HepG2 (cell line): Measurements from ENCODE around the gene TMEM225. TPM values are rescaled to one million over a fixed set of nuclear protein-coding genes. Genes with fewer than 3 reads are reported as not detected.

Experiments used
- ATAC-seq: fragments of 200-7000 bp; cut with Tn5 transposase; 3 replicates; pipeline ENCODE4 v1.9.1; 2020; ENCODE audit warnings: mild to moderate bottlenecking, moderate library complexity
- BruUV-seq: library from RNA; stranded (reverse); fragments of 400-500 nt; replicated peaks from 2 replicates; lab custom pipeline; 2021; lab: Mats Ljungman, UMichigan
- CTCF ChIA-PET: fragments of 300-600 bp; formaldehyde crosslinking; extraction: SDS; loops from one replicate; lab custom pipeline; 2021; ENCODE audit warnings: low total read pairs, inconsistent platforms, low intra/inter-chr PET ratio; lab: Yijun Ruan, JAX
- POLR2A ChIA-PET: fragments of 350-600 bp; sonication (Branson Sonifier 250); formaldehyde crosslinking; loops from one replicate; lab custom pipeline; 2020; ENCODE audit warnings: antibody characterized with exemption, inconsistent platforms; lab: Yijun Ruan, JAX
- DNase-seq: peaks from one replicate; pipeline ENCODE4 v3.0.0-alpha.2; 2015; ENCODE audit warnings: low spot score
- FAIRE-seq: peaks from 3 replicates; lab custom pipeline; 2011; peaks lifted over from hg19 to GRCh38; lab: Jason Lieb, UNC
- H2AFZ ChIP-seq: one replicate; pipeline ENCODE4 v1.6.1; 2011; ENCODE audit warnings: low read length, inconsistent platforms
- H3K27ac ChIP-seq: fragments of 300-600 bp; 3 replicates; pipeline ENCODE4 v1.8.0; 2011; ENCODE audit warnings: mixed run types, mild to moderate bottlenecking, mixed read lengths, low read length, inconsistent platforms; ENCODE audit not compliant: insufficient read depth; ENCODE audit errors: extremely low read length
- H3K27me3 ChIP-seq, 2 experiments: fragments of 200-600 bp in 1 of 2; 2 replicates in 1 of 2; 3 replicates in 1 of 2; pipeline versions ENCODE4 v1.6.0 to v1.8.0; 2011; ENCODE audit warnings: low read length in 2 of 2, mild to moderate bottlenecking in 2 of 2, moderate library complexity in 2 of 2, inconsistent platforms in 1 of 2; ENCODE audit not compliant: insufficient read depth in 2 of 2, control insufficient read depth in 1 of 2
- H3K36me3 ChIP-seq, 2 experiments: fragments of 200-600 bp in 1 of 2; replicated peaks in 1 of 2; 2 replicates in 1 of 2; 3 replicates in 1 of 2; pipeline versions ENCODE4 v1.5.1 to v1.8.0; 2011; ENCODE audit warnings: low read length in 2 of 2, inconsistent platforms in 1 of 2; ENCODE audit not compliant: insufficient read depth in 2 of 2, control insufficient read depth in 1 of 2
- H3K4me1 ChIP-seq: 2 replicates; pipeline ENCODE4 v1.5.1; 2012; ENCODE audit warnings: low read length, inconsistent platforms; ENCODE audit not compliant: insufficient read depth
- H3K4me2 ChIP-seq: 2 replicates; pipeline ENCODE4 v1.6.0; 2011; ENCODE audit warnings: low read depth, low read length, inconsistent platforms
- H3K4me3 ChIP-seq, 3 experiments: fragments of 200-600 bp in 1 of 3; sonication (generic), shearing (Covaris generic) in 1 of 3; replicated peaks in 1 of 3; 2 replicates each; pipeline ENCODE4 v1.5.1; 2011 to 2016; ENCODE audit warnings: low read length in 3 of 3, inconsistent platforms in 2 of 3, low read depth in 2 of 3, mild to moderate bottlenecking in 2 of 3, control low read depth in 1 of 3, mixed read lengths in 1 of 3; ENCODE audit not compliant: insufficient read depth in 1 of 3
- H3K79me2 ChIP-seq: one replicate; pipeline ENCODE4 v1.6.1; 2011; ENCODE audit warnings: low read length, inconsistent platforms; ENCODE audit not compliant: insufficient read depth
- H3K9ac ChIP-seq: 2 replicates; pipeline ENCODE4 v1.6.0; 2011; ENCODE audit warnings: mild to moderate bottlenecking, low read depth, low read length, inconsistent platforms; ENCODE audit not compliant: insufficient read depth
- H3K9me3 ChIP-seq: 2 replicates; pipeline ENCODE4 v1.5.1; 2012; ENCODE audit warnings: mild to moderate bottlenecking, low read length
- H4K20me1 ChIP-seq: 2 replicates; pipeline ENCODE4 v1.6.0; 2011; ENCODE audit warnings: inconsistent platforms, mild to moderate bottlenecking, low read length, moderate library complexity; ENCODE audit not compliant: insufficient read depth
- GRHL1 ChIP-seq: sonication (generic); formaldehyde crosslinking; conservative IDR thresholded peaks from 2 replicates; pipeline ENCODE4 v1.8.0; 2022; ENCODE audit warnings: missing genetic modification reagents
- MTF1 ChIP-seq: sonication (generic); formaldehyde crosslinking; IDR thresholded peaks from 2 replicates; pipeline ENCODE4 v1.5.0; 2020; ENCODE audit warnings: missing genetic modification reagents
- NBN ChIP-seq: fragments of 450-650 bp; conservative IDR thresholded peaks from 2 replicates; pipeline ENCODE4 v1.6.1; 2017
- PHF20 ChIP-seq: sonication (generic); formaldehyde crosslinking; IDR thresholded peaks from 2 replicates; pipeline ENCODE4 v1.5.0; 2020; ENCODE audit warnings: mild to moderate bottlenecking, missing genetic modification reagents
- PRDM10 ChIP-seq: sonication (generic); formaldehyde crosslinking; IDR thresholded peaks from 2 replicates; pipeline ENCODE4 v1.4.0; 2020; ENCODE audit warnings: low read depth, missing genetic modification reagents
- RAD51 ChIP-seq: fragments of 450-650 bp; IDR thresholded peaks from 2 replicates; pipeline ENCODE4 v1.6.1; 2016; ENCODE audit warnings: borderline replicate concordance
- RFXAP ChIP-seq: sonication (generic); formaldehyde crosslinking; IDR thresholded peaks from 2 replicates; pipeline ENCODE4 v1.4.0; 2020; ENCODE audit warnings: missing genetic modification reagents, borderline replicate concordance
- SMARCC2 ChIP-seq: fragments of 450-650 bp; IDR thresholded peaks from 2 replicates; pipeline ENCODE4 v1.6.1; 2017; ENCODE audit warnings: antibody characterized with exemption, mild to moderate bottlenecking
- SOX13 ChIP-seq, 3 experiments: fragments of 450-650 bp in 1 of 3; sonication (generic) in 1 of 3; formaldehyde crosslinking in 1 of 3; IDR thresholded peaks in 2 of 3; conservative IDR thresholded peaks in 1 of 3; 2 replicates each; pipeline versions ENCODE4 v1.5.0 to v1.6.1; 2016 to 2020; ENCODE audit warnings: antibody characterized with exemption in 1 of 3, mild to moderate bottlenecking in 1 of 3, missing compliant biosample characterization in 1 of 3, missing genetic modification reagents in 1 of 3, moderate library complexity in 1 of 3
- TAF1 ChIP-seq: sonication (generic); formaldehyde crosslinking; IDR thresholded peaks from 2 replicates; pipeline ENCODE4 v1.4.0; 2020; ENCODE audit warnings: missing genetic modification reagents
- TCF7 ChIP-seq: sonication (generic); IDR thresholded peaks from 2 replicates; pipeline ENCODE4 v1.6.1; 2016; ENCODE audit warnings: antibody characterized with exemption, low read depth
- ZBTB26 ChIP-seq: IDR thresholded peaks from 2 replicates; pipeline ENCODE4 v1.6.1; 2016; ENCODE audit warnings: missing compliant biosample characterization, missing genetic modification reagents, borderline replicate concordance
- ZNF281 ChIP-seq: sonication (generic); formaldehyde crosslinking; IDR thresholded peaks from 2 replicates; pipeline ENCODE4 v1.4.0; 2020; ENCODE audit warnings: missing genetic modification reagents, borderline replicate concordance
- ZNF350 ChIP-seq: sonication (generic); formaldehyde crosslinking; IDR thresholded peaks from 2 replicates; pipeline ENCODE4 v1.4.0; 2020; ENCODE audit warnings: mild to moderate bottlenecking, low read depth, missing genetic modification reagents, borderline replicate concordance
- ZSCAN25 ChIP-seq: sonication (generic); formaldehyde crosslinking; IDR thresholded peaks from 2 replicates; pipeline ENCODE4 v1.8.0; 2022; ENCODE audit warnings: mild to moderate bottlenecking, missing genetic modification reagents
- WGBS: methylation state at CpG from one replicate; pipeline ENCODE4 v1.1.6; 2017; ENCODE audit warnings: low lambda C conversion rate; 5-methylcytosine and 5-hydroxymethylcytosine counted together
- in situ Hi-C: cut with HindIII; loops from 2 replicates; pipeline ENCODE4 v1.10.0; 2017; ENCODE audit warnings: low pct_unique_long_range_greater_than_20kb; ENCODE audit not compliant: extremely low pct_ligation_motif_present
- intact Hi-C: fragments of 100-400 bp; cut with micrococcal nuclease; formaldehyde crosslinking; loops from one replicate; pipeline ENCODE4 v1.10.0; 2022; ENCODE audit not compliant: unreplicated experiment
- polyA plus RNA-seq, 8 experiments: library from polyadenylated mRNA; depleted of rRNA in 3 of 8; stranded (reverse) in 7 of 8; unstranded in 1 of 8; fragments of >200 nt; fragmentation: Illumina TruSeq in 4 of 8; extraction: Trizol in 4 of 8; gene quantifications; 2 replicates each; pipeline versions ENCODE4 v1.2.1 to v1.2.3, GENCODE V29; 2011 to 2016; ENCODE audit warnings: low read depth in 4 of 8, missing spikeins in 1 of 8, mixed read lengths in 1 of 8; ENCODE audit not compliant: insufficient read depth in 1 of 8
- total RNA-seq, 5 experiments: library from RNA; depleted of rRNA; stranded (reverse); fragments of >200 nt; fragmentation: Illumina TruSeq; extraction: Trizol; gene quantifications; 2 replicates each; pipeline ENCODE4 v1.2.3, GENCODE V29; 2016; ENCODE audit warnings: low read depth in 1 of 5

Gene TMEM225
- total and polyA plus RNA-seq, 2 of the 13 experiments (the other 11 are each of a cell fraction or from before 2014, with no cell fraction given), result not detected

GRCh38 chr11:123838199-123838598 lies 47.3 kb downstream of the TMEM225 start (continued):
- TF ChIP-seq ZNF350 (no peak), NBN (no peak), SMARCC2 (no peak), RFXAP (CRISPR knock-in tag) (no peak), ZNF281 (CRISPR knock-in tag) (no peak), GRHL1 (CRISPR knock-in tag) (no peak), ZBTB26 (CRISPR knock-in tag) (no peak)

GRCh38 chr11:123833095-123833494 lies 52.4 kb downstream of the TMEM225 start:
- Histone ChIP-seq H3K9ac (no peak overlapping the region), H3K4me2 (no peak overlapping the region), H3K4me1 (no peaks in the 10 kb centered on the region), H3K27me3 (no peaks in the 10 kb centered on the region), H2AFZ (no peak overlapping the region), H3K27ac (no peak overlapping the region), H3K9me3 (no peaks in the 10 kb centered on the region), H4K20me1 (no peaks in the 10 kb centered on the region), H3K79me2 (no peaks in the 10 kb centered on the region), H3K36me3 (no peaks in the 10 kb centered on the region), H3K4me3 (no peak overlapping the region)
- no peak for ATAC-seq
- in situ Hi-C loops, result no loop called here
- POLR2A ChIA-PET, result no interaction called here
- intact Hi-C loops, result no loop called here
- WGBS, result 3% methylated on average over 2 of the region's 2 CpGs
- BruUV-seq, result no TSS peak
- CTCF ChIA-PET, result no interaction called here
- no peak for DNase-seq
- FAIRE-seq, result no peak
- TF ChIP-seq TAF1 (CRISPR knock-in tag), result no peak
- no peak for TF ChIP-seq SOX13 (IDR thresholded peaks at IDR 0.05)
- no peak for TF ChIP-seq SOX13 (CRISPR knock-in tag; conservative IDR thresholded peaks at IDR 0.05 in 1 of 2, IDR thresholded peaks at IDR 0.05 in 1 of 2)
- no peak for TF ChIP-seq TCF7
- TF ChIP-seq ZSCAN25, result no peak
- no peak for TF ChIP-seq PRDM10
- TF ChIP-seq MTF1 (CRISPR knock-in tag), result no peak
- TF ChIP-seq RAD51, result no peak
- TF ChIP-seq PHF20 (CRISPR knock-in tag), result no peak
